AG04450 (cell line): ENCODE results near the gene RNF152. TPM values are rescaled to one million over a fixed set of nuclear protein-coding genes. Genes with fewer than 3 reads are reported as not detected.

ENCODE experiments used
- CTCF ChIA-PET: fragments of 300-600, 350-600 bp; formaldehyde crosslinking; extraction: SDS; loops from one replicate; lab custom pipeline; 2022; ENCODE audit warnings: antibody characterized with exemption, inconsistent platforms; lab: Charles Lee
- POLR2A ChIA-PET: fragments of 350-600 bp; formaldehyde crosslinking; extraction: SDS; loops from one replicate; lab custom pipeline; 2021; ENCODE audit warnings: antibody characterized with exemption, inconsistent platforms; lab: Yijun Ruan, JAX
- DNase-seq: peaks from one replicate; pipeline ENCODE4 v3.0.0-alpha.2; 2011; ENCODE audit warnings: low read depth, low spot score
- H3K27ac ChIP-seq: one replicate; pipeline ENCODE4 v1.5.1; 2012; ENCODE audit warnings: low read depth, low read length, control low read depth
- H3K27me3 ChIP-seq: one replicate; pipeline ENCODE4 v1.6.0; 2012; ENCODE audit warnings: low read length; ENCODE audit not compliant: control insufficient read depth, insufficient read depth
- H3K4me3 ChIP-seq: 2 replicates; pipeline ENCODE4 v1.5.1; 2011; ENCODE audit warnings: mild to moderate bottlenecking, low read depth, low read length, control low read depth
- H3K9me3 ChIP-seq: 2 replicates; pipeline ENCODE4 v1.5.1; 2012; ENCODE audit warnings: low read length; ENCODE audit not compliant: control insufficient read depth, insufficient read depth
- polyA plus RNA-seq: library from polyadenylated mRNA; depleted of rRNA; stranded (reverse); fragments of >200 nt; gene quantifications from 2 replicates; pipeline ENCODE4 v1.2.3, GENCODE V29; 2011
- TF ChIP-seq, protein P1 (sequence below): IDR thresholded peaks from 2 replicates; pipeline ENCODE4 v1.5.1; 2011; ENCODE audit warnings: low read depth, low read length, control low read depth, inconsistent platforms

The RNF152 gene
- polyA plus RNA-seq, 1 experiment = 5.0 TPM

- CTCF ChIA-PET = interaction anchor here (1.1 to 2.0 kb wide), 3 partner anchors 37 to 275 kb away, joined by 4 read pairs; no protein-coding TSS in a partner anchor
- POLR2A ChIA-PET = no interaction called here
- Histone ChIP-seq H3K9me3 (no peaks in the 10 kb centered on the region), H3K27me3 (no peaks in the 10 kb centered on the region), H3K4me3 (no peak overlapping the region), H3K27ac (no peak overlapping the region)
- DNase-seq = no peak
- TF ChIP-seq, protein P1, sequence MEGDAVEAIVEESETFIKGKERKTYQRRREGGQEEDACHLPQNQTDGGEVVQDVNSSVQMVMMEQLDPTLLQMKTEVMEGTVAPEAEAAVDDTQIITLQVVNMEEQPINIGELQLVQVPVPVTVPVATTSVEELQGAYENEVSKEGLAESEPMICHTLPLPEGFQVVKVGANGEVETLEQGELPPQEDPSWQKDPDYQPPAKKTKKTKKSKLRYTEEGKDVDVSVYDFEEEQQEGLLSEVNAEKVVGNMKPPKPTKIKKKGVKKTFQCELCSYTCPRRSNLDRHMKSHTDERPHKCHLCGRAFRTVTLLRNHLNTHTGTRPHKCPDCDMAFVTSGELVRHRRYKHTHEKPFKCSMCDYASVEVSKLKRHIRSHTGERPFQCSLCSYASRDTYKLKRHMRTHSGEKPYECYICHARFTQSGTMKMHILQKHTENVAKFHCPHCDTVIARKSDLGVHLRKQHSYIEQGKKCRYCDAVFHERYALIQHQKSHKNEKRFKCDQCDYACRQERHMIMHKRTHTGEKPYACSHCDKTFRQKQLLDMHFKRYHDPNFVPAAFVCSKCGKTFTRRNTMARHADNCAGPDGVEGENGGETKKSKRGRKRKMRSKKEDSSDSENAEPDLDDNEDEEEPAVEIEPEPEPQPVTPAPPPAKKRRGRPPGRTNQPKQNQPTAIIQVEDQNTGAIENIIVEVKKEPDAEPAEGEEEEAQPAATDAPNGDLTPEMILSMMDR = no peak
Observed at GRCh38 chr18:61856678-61857077, 36.1 kb downstream of the RNF152 start.

GRCh38 chr18:61855449-61856378, 37.1 kb downstream of the RNF152 start:
- DNase-seq = no peak
- Histone ChIP-seq H3K9me3 (no peaks in the 10 kb centered on the region), H3K27me3 (no peaks in the 10 kb centered on the region), H3K4me3 (no peak overlapping the region), H3K27ac (peak overlapping the region; percentile 55)
- CTCF ChIA-PET = interaction anchor here (0.5 to 2.0 kb wide), 7 partner anchors 9 to 276 kb away, joined by 3 to 5 read pairs (median 4); no protein-coding TSS in a partner anchor
- POLR2A ChIA-PET = interaction anchor here (0.9 kb wide), 1 partner anchor 22 kb away, joined by 3 read pairs; no protein-coding TSS in a partner anchor
- TF ChIP-seq, protein P1 = no peak

GRCh38 chr18:61854578-61855448, 38.0 kb downstream of the RNF152 start:
- Histone ChIP-seq H3K9me3 (no peaks in the 10 kb centered on the region), H3K4me3 (no peak overlapping the region; the same call in 1 of the 2 replicates), H3K27me3 (no peaks in the 10 kb centered on the region), H3K27ac (peak overlapping the region; percentile 55)
- ChIA-PET CTCF (interaction anchor here (0.8 to 1.6 kb wide), 4 partner anchors 10 to 275 kb away, joined by 3 to 5 read pairs (median 4); no protein-coding TSS in a partner anchor), POLR2A (interaction anchor here (0.5 to 0.9 kb wide), 2 partner anchors 22 to 465 kb away, joined by 3 to 5 read pairs; no protein-coding TSS in a partner anchor)
- TF ChIP-seq, protein P1 = no peak
- DNase-seq = peak; percentile 33

DNA sequence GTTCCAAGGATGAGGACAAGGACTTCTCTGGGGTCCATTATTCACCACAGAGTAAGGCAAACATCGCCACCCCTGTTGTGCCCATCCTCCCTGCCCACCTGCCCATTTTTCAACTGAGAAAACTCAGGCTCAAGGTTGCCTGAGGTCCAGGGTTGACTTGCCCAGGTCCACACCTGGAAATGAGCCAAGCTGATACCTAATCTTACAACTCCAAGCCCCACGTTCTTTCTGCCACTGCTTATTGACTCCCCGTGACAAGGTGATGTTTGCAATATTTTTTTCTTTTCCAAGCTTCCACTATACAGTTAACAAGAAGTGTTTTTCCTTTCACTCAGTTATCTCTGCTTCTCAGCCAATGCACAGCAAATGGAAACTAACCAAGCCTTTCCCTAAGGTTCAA, 39.0 kb downstream of the RNF152 start:
- ChIA-PET CTCF (interaction anchor here (0.6 to 1.6 kb wide), 3 partner anchors 16 to 272 kb away, joined by 3 to 5 read pairs (median 3); no protein-coding TSS in a partner anchor), POLR2A (interaction anchor here (0.6 kb wide), 1 partner anchor 40 kb away, joined by 4 read pairs; no protein-coding TSS in a partner anchor)
- Histone ChIP-seq H3K9me3 (no peaks in the 10 kb centered on the region), H3K27ac (peak overlapping the region; percentile 11), H3K4me3 (no peak overlapping the region), H3K27me3 (no peaks in the 10 kb centered on the region)
- TF ChIP-seq, protein P1 = no peak
- DNase-seq = no peak
